GM12891 (cell line): ENCODE measurements around the gene SLC12A9.

Source experiments
- POLR2A ChIP-seq: IDR thresholded peaks from 2 replicates; pipeline ENCODE4 v1.6.1; 2011; ENCODE audit warnings: low read depth, low read length, control low read depth
- POLR2AphosphoS5 ChIP-seq: IDR thresholded peaks from 2 replicates; pipeline ENCODE4 v1.6.1; 2011; ENCODE audit warnings: low read depth, low read length, control low read depth
- POU2F2 ChIP-seq: IDR thresholded peaks from 2 replicates; pipeline ENCODE4 v1.6.1; 2011; ENCODE audit warnings: low read depth, mild to moderate bottlenecking, control low read depth, low read length, moderate library complexity
- SPI1 ChIP-seq: IDR thresholded peaks from 2 replicates; pipeline ENCODE4 v1.6.1; 2011; ENCODE audit warnings: low read depth, low read length, control low read depth
- TAF1 ChIP-seq: IDR thresholded peaks from 2 replicates; pipeline ENCODE4 v1.6.1; 2011; ENCODE audit warnings: low read depth, low read length, control low read depth

DNA sequence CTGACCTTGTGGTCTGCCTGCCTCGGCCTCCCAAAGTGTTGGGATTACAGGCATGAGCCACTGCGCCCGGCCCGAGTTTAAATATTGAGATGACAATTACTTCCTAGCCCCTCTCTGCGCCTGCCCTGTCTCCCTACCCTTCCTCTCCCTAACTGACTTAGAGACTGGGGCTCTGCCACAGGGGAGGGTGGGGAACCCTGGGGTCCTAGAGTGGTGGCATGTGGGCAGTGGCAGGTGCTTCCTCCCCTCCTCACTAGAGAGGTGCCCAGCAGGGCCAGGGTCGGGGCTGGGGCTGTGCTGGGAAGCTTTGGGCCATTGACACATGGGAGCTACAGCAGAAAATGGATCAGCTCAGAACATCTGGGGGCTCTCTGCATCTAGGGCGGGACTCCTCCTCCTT is 50.1 kb downstream of the SLC12A9 start:
- no peak for TF ChIP-seq POLR2A
- no peak for TF ChIP-seq TAF1
- TF ChIP-seq SPI1, result no peak
- no peak for TF ChIP-seq POLR2AphosphoS5
- no peak for TF ChIP-seq POU2F2
